ENCODE measurements around the gene SMIM17. TPM values are rescaled to one million over a fixed set of nuclear protein-coding genes. Genes with fewer than 3 reads are reported as not detected.
A peak's percentile ranks its signal among the peaks of the same experiment; 100 is the strongest.

Gene SMIM17
- total and polyA plus RNA-seq, 12 donors: 0.07 to 0.67 (median 0.30) TPM; not detected in 6

GRCh38 chr19:56689198-56689597 lies 46.2 kb downstream of the SMIM17 start:
- intact Hi-C loops (cut with DNase I): no loop called here
- Histone ChIP-seq H3K4me3 (no peak overlapping the region), H3K9me3 (replicated peaks in 1 of 3) (no peaks in the 10 kb centered on the region), H3K27me3 (no peaks in the 10 kb centered on the region), H3K4me1 (replicated peaks in 1 of 2) (peaks cover 0 to 4% of the 10 kb centered on the region in 2 donors), H3K27ac (no peak overlapping the region), H3K36me3 (replicated peaks in 1 of 2) (no peaks in the 10 kb centered on the region)
- no peak for DNase-seq
- 52 to 64% (median 55%) methylated on average over 10 of the region's 10 CpGs for WGBS, 4 donors
- peak in 4 of 6 experiments; percentile 19 to 53 (median 48) for TF ChIP-seq CTCF (IDR thresholded peaks at IDR 0.05)
- TF ChIP-seq POLR2A (IDR thresholded peaks at IDR 0.05): no peak

GRCh38 chr19:56690670-56691069 lies 47.7 kb downstream of the SMIM17 start:
- TF ChIP-seq CTCF (IDR thresholded peaks at IDR 0.05) (no peak), POLR2A (IDR thresholded peaks at IDR 0.05) (no peak)
- DNase-seq: no peak
- Histone ChIP-seq H3K9me3 (replicated peaks in 1 of 3) (no peaks in the 10 kb centered on the region), H3K36me3 (replicated peaks in 1 of 2) (no peaks in the 10 kb centered on the region), H3K4me1 (replicated peaks in 1 of 2) (peaks cover 0 to 4% of the 10 kb centered on the region in 2 donors), H3K27ac (no peak overlapping the region), H3K27me3 (no peaks in the 10 kb centered on the region), H3K4me3 (no peak overlapping the region)
- intact Hi-C loops (cut with DNase I): no loop called here
- WGBS, 4 donors: 64 to 66% (median 66%) methylated on average over 10 of the region's 10 CpGs

GRCh38 chr19:56692206-56692895 lies 49.4 kb downstream of the SMIM17 start:
- H3K4me1 ChIP-seq (replicated peaks in 1 of 2): peaks cover 0 to 4% of the 10 kb centered on the region in 2 donors
- intact Hi-C loops (cut with DNase I): no loop called here
- peak overlapping the region in 1 of 5 donors; percentile 22 for H3K27ac ChIP-seq
- H3K27me3 ChIP-seq: no peaks in the 10 kb centered on the region
- no peaks in the 10 kb centered on the region for H3K9me3 ChIP-seq (replicated peaks in 1 of 3)
- no peak overlapping the region for H3K4me3 ChIP-seq
- no peaks in the 10 kb centered on the region for H3K36me3 ChIP-seq (replicated peaks in 1 of 2)
- peak; percentile 71 to 89 (median 75) for DNase-seq
- 55 to 67% (median 59%) methylated on average over 8 of the region's 8 CpGs for WGBS, 4 donors
- no peak for TF ChIP-seq POLR2A (IDR thresholded peaks at IDR 0.05)
- no peak for TF ChIP-seq CTCF (IDR thresholded peaks at IDR 0.05)

- intact Hi-C loops (cut with DNase I): no loop called here
- 49 to 61% (median 57%) methylated on average over 3 of the region's 3 CpGs for WGBS, 4 donors
- no peak for TF ChIP-seq CTCF (IDR thresholded peaks at IDR 0.05)
- no peak for TF ChIP-seq POLR2A (IDR thresholded peaks at IDR 0.05)
Measured at GRCh38 chr19:56699552-56699951, 56.6 kb downstream of the SMIM17 start.

More at GRCh38 chr19:56699552-56699951, 56.6 kb downstream of the SMIM17 start:
- no peak overlapping the region for H3K4me3 ChIP-seq
- H3K4me1 ChIP-seq (replicated peaks in 1 of 2): no peaks in the 10 kb centered on the region
- H3K27me3 ChIP-seq: no peaks in the 10 kb centered on the region
- H3K27ac ChIP-seq: no peak overlapping the region
- no peaks in the 10 kb centered on the region for H3K36me3 ChIP-seq (replicated peaks in 1 of 2)
- H3K9me3 ChIP-seq (replicated peaks in 1 of 3): no peaks in the 10 kb centered on the region
- DNase-seq: no peak

Measured in adrenal gland (tissue), 12 donors.